ENCODE measurements around the gene ACBD6.

ACBD6 gene

DNA sequence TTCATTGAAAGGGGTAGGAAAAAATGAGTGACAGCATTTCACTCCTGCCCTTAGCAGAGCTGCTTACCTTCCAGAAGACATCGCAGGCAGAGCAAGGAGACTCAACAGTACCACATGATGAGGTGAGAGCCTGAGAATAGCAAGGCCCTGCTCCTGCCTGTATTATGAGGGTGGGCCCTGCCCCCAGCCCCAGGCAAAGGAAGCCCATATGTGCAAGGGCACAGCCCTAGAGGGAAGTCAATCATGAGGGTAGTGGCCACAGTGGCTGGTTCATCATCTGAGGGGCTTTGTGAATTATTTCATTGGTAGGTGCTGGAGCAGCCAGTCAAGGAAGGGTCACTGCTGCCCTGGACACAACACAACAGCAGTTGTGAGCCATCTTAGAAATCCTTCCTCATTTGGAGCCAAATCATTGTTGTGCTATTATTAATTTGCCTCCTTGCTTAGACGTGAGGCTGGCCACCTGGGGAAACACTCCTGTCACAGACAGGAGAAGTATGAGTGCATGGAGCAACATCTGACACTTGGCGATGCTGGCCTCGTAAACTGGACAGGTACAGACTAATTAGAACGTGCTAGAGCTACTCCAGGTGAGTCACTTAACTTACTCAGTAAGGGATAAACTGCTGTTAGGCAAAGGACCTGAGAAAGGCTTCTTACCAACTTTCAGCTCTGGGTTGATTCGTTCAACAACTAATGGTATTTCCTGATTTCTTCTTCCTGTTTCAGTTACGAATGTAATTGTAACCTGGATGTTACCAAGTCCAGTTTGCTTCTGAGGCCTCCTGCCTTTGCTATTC lies 22.7 kb upstream of the ACBD6 start:
- DNase-seq (ENCODE audit: low read depth) = no peak

GRCh38 chr1:180524160-180524914 lies 22.0 kb upstream of the ACBD6 start:
- no peak for DNase-seq (ENCODE audit: low read depth)

GRCh38 chr1:180522213-180522515 lies 19.8 kb upstream of the ACBD6 start:
- no peak for DNase-seq (ENCODE audit: low read depth)

GRCh38 chr1:180521474-180522212 lies 19.3 kb upstream of the ACBD6 start:
- DNase-seq (ENCODE audit: low read depth) = no peak

DNA sequence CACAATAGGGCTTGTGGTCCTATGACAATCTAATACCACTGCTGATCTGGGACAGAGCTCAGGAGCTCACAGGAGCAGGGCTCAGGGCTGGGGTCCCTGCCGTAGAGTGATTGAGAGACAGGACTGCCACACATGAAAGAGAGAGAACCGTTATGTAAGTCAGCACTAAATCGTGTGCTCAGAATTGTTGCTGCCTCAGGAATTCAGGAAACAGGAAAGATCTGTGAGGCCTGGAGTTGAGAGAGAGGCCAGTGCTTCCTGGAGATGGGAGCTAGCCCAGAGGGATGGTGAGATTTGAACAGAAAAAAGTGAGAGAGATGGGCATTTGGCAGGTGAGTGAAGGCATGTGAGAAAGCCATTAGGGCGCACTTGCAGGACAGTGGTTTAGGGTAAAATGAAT lies 17.5 kb upstream of the ACBD6 start:
- DNase-seq (ENCODE audit: low read depth) = no peak

DNA sequence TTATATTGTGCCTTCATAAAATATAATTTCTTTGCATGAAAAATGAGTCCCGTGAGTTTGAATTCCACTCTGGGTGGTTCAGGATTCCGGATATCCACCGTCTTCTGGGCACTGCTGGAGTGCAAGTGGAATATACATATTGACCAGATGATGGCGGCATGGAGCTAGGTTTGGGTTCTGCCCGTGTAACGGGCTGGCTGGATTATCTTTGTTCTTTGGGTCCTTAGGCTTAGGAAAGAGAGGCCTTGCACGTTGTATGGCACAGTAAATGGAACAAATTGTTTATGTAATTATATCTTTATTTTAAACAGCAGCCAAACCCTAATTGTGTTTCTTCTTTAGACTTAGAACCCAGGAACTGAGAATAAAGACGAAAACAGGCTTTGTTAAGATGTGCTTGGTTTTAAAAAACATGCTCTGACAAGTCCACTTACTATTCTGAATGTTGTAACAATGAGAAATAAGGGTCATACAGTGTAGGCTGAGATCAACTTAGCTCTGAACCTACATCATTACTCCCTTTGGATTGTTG lies 13.5 kb upstream of the ACBD6 start:
- peak; percentile 37 for DNase-seq (ENCODE audit: low read depth)

DNA sequence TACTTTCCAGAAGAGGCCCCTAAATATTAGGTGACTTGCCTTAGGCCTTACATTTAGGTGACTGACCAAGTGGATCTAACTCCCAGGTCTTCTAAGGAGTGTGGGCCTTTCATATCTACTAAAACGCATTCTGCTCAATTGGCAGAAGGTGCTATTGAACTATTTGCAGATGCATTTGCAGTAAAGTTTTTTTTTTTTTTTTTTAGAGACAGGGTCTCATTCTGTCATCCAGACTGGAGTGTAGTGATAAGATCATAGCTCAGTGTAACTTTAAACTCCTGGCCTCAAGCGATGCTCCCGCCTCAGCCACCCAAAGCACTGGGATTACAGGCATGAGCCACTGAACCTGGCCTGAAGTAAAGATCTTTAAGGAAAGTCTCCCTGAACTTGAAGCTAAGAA lies 13.0 kb upstream of the ACBD6 start:
- DNase-seq (ENCODE audit: low read depth) = no peak

GRCh38 chr1:180513531-180513930 lies 11.2 kb upstream of the ACBD6 start:
- DNase-seq (ENCODE audit: low read depth) = no peak

GRCh38 chr1:180510882-180511281 lies 8.5 kb upstream of the ACBD6 start:
- DNase-seq (ENCODE audit: low read depth) = no peak

DNA sequence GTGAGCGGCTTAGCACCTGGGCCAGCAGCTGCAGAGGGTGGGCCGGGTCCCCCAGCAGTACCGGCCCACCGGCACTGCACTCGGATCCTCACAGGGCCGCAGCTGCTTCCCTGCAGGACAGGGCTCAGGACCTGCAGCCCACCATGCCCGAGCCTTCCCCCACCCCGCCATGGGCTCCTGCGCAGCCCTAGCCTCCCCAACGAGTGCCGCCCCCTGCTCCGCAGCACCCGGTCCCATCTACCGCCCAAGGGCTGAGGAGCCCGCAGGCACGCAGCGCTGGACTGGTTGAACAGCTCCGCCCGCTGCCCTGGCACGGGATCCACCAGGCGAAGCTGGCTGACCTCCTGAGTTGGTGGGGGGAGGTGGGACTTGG lies 6.3 kb upstream of the ACBD6 start:
- DNase-seq (ENCODE audit: low read depth) = no peak

DNA sequence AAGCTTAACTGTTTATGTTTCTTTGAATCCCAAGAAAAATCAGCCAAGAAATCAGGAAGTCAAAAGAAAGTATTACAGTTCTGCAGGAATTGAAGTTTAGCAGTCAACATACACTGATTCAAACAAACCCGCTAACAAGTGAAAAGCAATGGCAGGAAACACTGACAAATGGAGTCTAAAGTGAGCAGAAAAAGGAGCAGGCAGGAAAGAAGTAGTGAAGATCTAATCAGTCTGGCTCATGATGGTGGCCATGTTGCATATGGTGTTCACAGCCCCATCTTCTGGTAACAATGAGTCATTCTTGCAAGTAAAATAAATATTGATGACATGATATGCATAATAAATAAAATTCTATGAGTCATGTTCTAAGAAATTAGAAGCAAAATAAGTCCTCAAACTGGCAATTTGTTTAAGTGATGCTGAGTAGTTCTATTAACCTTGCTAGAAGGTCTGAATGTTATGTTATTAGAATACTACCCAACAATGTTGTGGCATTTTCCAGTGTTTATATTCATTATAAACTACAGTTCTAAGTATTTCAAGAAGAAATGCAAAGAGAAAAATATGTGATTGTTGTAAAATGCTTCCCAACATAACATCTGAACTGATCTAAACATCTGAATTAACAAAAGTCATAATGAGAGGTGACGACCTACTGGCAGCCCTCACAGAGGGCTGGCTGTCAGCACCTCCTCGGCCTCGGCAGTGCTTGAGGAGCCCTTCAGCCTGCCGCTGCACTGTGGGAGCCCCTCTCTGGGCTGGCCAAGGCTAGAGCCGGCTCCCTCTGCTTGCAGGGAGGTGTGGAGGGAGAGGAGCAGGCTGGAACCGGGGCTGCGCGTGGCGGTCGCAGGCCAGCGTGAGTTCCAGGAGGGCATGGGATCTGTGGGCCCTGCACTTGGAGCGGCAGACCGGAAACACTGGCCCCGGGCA lies 5.7 kb upstream of the ACBD6 start:
- no peak for DNase-seq (ENCODE audit: low read depth)

DNA sequence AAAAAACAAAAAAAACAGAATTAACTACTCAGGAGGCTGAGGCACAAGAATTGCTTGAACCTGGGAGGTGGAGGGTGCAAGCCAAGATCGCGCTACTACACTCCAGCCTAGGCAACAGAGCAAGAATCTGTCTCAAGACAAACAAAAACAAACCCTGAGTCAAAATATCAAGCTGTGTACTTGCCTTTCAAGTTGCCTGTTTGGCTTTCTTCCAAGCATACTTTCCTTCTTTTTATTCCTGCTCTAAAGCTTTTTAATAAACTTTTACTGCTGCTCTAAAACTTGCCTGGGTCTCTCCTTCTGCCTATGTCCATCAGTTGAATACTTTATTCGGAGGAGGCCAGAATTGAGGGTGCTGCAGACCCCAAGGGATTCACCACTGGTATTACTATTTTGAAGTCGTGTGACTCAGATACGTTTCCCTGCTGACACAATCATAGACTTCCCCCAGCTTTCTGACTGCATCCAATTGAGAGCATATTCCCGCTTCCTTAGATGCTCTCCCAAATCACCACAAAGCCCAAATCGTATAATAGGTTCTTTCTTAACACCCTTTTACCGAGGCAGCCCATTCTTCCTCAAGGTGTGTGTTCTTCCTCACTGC lies 3.5 kb upstream of the ACBD6 start:
- no peak for DNase-seq (ENCODE audit: low read depth)

GRCh38 chr1:180504186-180504585 lies 1.8 kb upstream of the ACBD6 start:
- no peak for DNase-seq (ENCODE audit: low read depth)

GRCh38 chr1:180503280-180503862 lies 994 bp upstream of the ACBD6 start:
- DNase-seq (ENCODE audit: low read depth) = no peak

DNA sequence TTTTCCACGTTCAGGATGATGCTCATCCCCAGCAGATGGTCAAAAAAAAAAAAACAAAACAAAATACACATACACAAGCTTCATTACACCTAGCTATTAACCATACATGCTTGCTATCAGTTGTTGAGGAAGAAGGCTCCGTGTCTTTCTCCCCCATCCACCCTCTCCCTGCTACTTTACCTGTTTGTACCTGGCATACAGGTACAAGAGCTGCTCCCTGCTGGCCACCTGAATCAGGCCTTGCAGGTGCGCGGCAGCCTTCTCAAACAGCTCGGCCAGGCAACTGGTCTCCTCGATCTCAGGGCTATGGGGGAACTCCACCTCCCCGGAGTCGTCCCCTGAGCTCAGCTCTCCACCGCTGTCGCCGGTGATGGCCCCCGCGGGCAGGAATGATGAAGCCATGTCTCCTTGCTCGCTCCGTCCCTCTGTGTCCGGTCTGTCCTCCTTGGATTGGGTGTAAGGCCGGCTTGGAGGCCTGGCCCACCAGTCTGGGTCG lies 464 bp downstream of the ACBD6 start:
- no peak for DNase-seq (ENCODE audit: low read depth)

DNA sequence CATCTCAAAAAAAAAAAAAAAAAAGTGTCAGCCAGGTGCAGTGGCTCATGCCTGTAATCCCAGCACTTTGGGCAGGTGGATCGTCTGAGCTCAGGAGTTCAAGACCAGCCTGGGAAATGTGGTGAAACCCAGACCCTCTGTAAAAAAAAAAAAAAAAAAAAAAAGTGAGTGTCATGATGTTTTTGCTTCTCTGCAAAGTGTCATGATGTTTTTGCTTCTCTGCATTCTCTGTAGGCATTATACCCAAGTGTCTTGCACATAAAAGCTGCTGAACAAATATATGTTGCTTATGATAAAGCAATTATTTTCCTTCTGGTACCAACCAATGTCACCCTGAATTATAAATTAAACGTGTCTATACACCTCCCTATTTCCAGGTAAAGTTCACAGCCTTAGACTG lies 1.7 kb downstream of the ACBD6 start:
- no peak for DNase-seq (ENCODE audit: low read depth)

GRCh38 chr1:180498594-180498993 lies 3.8 kb downstream of the ACBD6 start:
- DNase-seq (ENCODE audit: low read depth) = no peak

GRCh38 chr1:180497826-180498225 lies 4.6 kb downstream of the ACBD6 start:
- DNase-seq (ENCODE audit: low read depth) = no peak

- no peak for DNase-seq (ENCODE audit: low read depth)
These were observed 8.0 kb downstream of the ACBD6 start for GRCh38 chr1:180494370-180494769.

DNA sequence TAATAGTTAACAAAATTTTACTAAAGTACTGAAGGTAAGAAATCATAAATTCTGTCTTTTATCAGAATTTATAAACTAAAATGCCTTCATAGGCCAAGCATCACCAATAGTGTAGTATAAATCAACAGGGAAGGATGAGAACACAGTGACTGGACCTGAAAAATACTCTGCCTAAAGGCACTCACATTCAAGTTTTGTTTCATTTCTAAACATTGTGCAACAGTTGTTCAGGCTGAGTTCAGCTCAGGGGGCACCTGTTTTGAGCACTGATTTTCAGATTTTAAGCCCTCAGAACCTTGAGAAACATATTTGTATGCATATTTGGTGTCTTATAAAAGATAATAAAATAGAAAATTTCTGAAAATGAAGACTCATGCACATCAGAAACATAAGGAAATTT lies 12.4 kb downstream of the ACBD6 start:
- no peak for DNase-seq (ENCODE audit: low read depth)

DNA sequence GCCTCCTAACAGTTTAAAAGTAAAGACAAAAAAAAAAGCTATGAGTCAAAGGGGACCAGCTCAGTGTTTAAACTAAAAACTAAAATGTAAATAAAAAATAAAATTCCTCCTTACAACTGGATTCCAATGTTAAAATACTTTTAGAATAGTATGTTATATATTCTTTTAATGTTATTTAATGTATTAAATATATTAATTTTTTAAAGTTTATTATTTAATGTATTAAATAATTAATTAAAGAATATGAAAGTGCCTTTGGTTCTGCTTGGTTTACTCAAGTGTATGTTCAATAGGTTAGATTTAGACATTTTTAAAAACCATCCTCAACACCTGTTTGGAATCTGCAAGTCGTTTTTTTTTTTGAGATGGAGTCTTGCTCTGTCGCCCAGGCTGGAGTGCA lies 13.1 kb downstream of the ACBD6 start:
- DNase-seq (ENCODE audit: low read depth) = no peak

Measured in GM04503 (cell line).